T-helper 1 cell treated with Interleukin-12 subunit alpha and Interleukin-12 subunit beta and Interleukin-4 antibody, amounts not matched to agents 30 μg/mL and 1 μg/mL, for 36 hours (primary cell): ENCODE results near the gene CISTR.
A peak's percentile ranks its signal among the peaks of the same experiment; 100 is the strongest.
"Not testable (repeated sequence)": the region's sequence is repeated elsewhere in the genome, so short reads cannot be mapped to it uniquely, and the experiment has no call there.

Experiments used
- H3K27ac Mint-ChIP-seq: one replicate; pipeline ENCODE4 v1.8.0; 2021; ENCODE audit warnings: mild to moderate bottlenecking, mixed read lengths
- H3K27me3 Mint-ChIP-seq: one replicate; pipeline ENCODE4 v1.8.0; 2021; ENCODE audit warnings: low read depth, mixed read lengths
- H3K36me3 Mint-ChIP-seq: one replicate; pipeline ENCODE4 v1.8.0; 2021; ENCODE audit warnings: low read depth, mixed read lengths
- H3K4me1 Mint-ChIP-seq: one replicate; pipeline ENCODE4 v1.8.0; 2021; ENCODE audit warnings: low read depth, mixed read lengths
- H3K4me3 Mint-ChIP-seq: one replicate; pipeline ENCODE4 v1.8.0; 2021; ENCODE audit warnings: mild to moderate bottlenecking, moderate library complexity, mixed read lengths
- H3K9me3 Mint-ChIP-seq: one replicate; pipeline ENCODE4 v1.8.0; 2021; ENCODE audit warnings: mixed read lengths

The CISTR gene

GRCh38 chr12:53727310-53728041 is 24.3 kb downstream of the CISTR start, which contains the start of gene CALCOCO1:
CALCOCO1 (minus strand) TSS chr12:53727452; CDS start chr12:53725242, 2,210 bp downstream.
- no peaks in the 10 kb centered on the region for H3K9me3 Mint-ChIP-seq
- H3K27me3 Mint-ChIP-seq, result peaks cover 10% of the 10 kb centered on the region
- H3K27ac Mint-ChIP-seq, result peak within 1 kb of the TSS; percentile 94
- H3K4me3 Mint-ChIP-seq, result peak within 1 kb of the TSS; percentile 98
- H3K4me1 Mint-ChIP-seq, result peaks cover 28% of the 10 kb centered on the region
- peaks cover 15% of the 10 kb centered on the region for H3K36me3 Mint-ChIP-seq

GRCh38 chr12:53726946-53727309 is 24.9 kb downstream of the CISTR start:
- H3K4me1 Mint-ChIP-seq, result peaks cover 28% of the 10 kb centered on the region
- H3K4me3 Mint-ChIP-seq, result peak overlapping the region; percentile 98
- H3K27me3 Mint-ChIP-seq, result peaks cover 8% of the 10 kb centered on the region
- no peaks in the 10 kb centered on the region for H3K9me3 Mint-ChIP-seq
- H3K27ac Mint-ChIP-seq, result peak overlapping the region; percentile 94
- peaks cover 16% of the 10 kb centered on the region for H3K36me3 Mint-ChIP-seq

- peak overlapping the region; percentile 94 for H3K27ac Mint-ChIP-seq
- H3K36me3 Mint-ChIP-seq, result peaks cover 17% of the 10 kb centered on the region
- H3K4me1 Mint-ChIP-seq, result peaks cover 28% of the 10 kb centered on the region
- H3K4me3 Mint-ChIP-seq, result peak overlapping the region; percentile 98
- H3K27me3 Mint-ChIP-seq, result peaks cover 6% of the 10 kb centered on the region
- H3K9me3 Mint-ChIP-seq, result no peaks in the 10 kb centered on the region
Observed at GRCh38 chr12:53726341-53726740, 25.4 kb downstream of the CISTR start.

- Mint-ChIP-seq H3K4me1 (peaks cover 28% of the 10 kb centered on the region), H3K4me3 (peak overlapping the region; percentile 98), H3K27ac (no peak overlapping the region), H3K27me3 (peaks cover under 1% of the 10 kb centered on the region), H3K36me3 (peaks cover 21% of the 10 kb centered on the region), H3K9me3 (no peaks in the 10 kb centered on the region)
Observed at GRCh38 chr12:53725824-53726223, 26.0 kb downstream of the CISTR start.

GRCh38 chr12:53722450-53723041 is 29.2 kb downstream of the CISTR start:
- Mint-ChIP-seq H3K27me3 (no peaks in the 10 kb centered on the region), H3K27ac (peak overlapping the region; percentile 17), H3K4me3 (no peak overlapping the region), H3K4me1 (peaks cover 19% of the 10 kb centered on the region), H3K9me3 (no peaks in the 10 kb centered on the region), H3K36me3 (peaks cover 33% of the 10 kb centered on the region)

- Mint-ChIP-seq H3K9me3 (no peaks in the 10 kb centered on the region), H3K27ac (no peak overlapping the region), H3K27me3 (no peaks in the 10 kb centered on the region), H3K4me1 (peaks cover 7% of the 10 kb centered on the region), H3K4me3 (no peak overlapping the region), H3K36me3 (peaks cover 37% of the 10 kb centered on the region)
Observed at GRCh38 chr12:53720946-53721345, 30.8 kb downstream of the CISTR start.

DNA sequence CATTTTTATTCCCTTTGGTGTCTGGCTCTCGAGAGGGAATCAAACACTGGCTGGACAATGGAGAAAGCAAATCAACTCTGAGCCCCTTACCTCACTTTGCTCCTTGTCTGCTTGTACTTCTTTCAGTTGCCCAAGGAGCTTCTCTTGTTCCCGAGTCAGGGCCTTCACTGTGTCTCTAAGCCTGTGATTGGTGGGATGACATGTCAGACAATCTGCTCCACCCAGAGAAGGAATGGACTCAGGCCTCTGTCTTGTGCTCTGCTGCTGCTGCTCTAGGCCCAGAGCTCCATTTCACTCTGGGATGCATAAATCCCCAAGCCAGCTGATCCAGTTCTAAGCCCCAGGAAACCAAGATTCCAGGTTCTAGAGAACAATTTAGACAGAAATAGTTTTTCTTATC is 32.1 kb downstream of the CISTR start:
- H3K4me3 Mint-ChIP-seq, result no peak overlapping the region
- H3K9me3 Mint-ChIP-seq, result no peaks in the 10 kb centered on the region
- H3K4me1 Mint-ChIP-seq, result peaks cover 4% of the 10 kb centered on the region
- H3K36me3 Mint-ChIP-seq, result peaks cover 38% of the 10 kb centered on the region
- no peak overlapping the region for H3K27ac Mint-ChIP-seq
- no peaks in the 10 kb centered on the region for H3K27me3 Mint-ChIP-seq

DNA sequence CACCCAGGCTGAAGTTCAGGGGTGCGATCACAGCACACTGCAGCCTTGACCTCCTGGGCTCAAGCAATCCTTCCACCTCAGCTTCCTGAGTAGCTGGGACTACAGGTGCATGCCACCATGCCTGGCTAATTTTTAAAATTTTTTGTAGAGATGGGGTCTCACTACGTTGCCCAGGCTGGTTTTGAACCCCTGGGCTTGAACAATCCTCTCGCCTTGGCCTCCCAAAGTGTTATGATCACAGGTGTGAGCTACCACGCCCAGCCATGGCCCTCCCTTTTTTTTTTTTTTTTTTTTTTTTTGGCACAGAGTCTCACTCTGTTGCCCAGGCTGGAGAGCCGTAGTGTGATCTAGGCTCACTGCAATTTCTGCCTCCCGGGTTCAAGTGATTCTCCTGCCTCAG is 33.2 kb downstream of the CISTR start:
- H3K27me3 Mint-ChIP-seq, H3K9me3 Mint-ChIP-seq, H3K4me3 Mint-ChIP-seq, H3K27ac Mint-ChIP-seq, H3K4me1 Mint-ChIP-seq: not testable (repeated sequence)
- H3K36me3 Mint-ChIP-seq, result peaks cover 38% of the 10 kb centered on the region

- Mint-ChIP-seq H3K27ac (no peak overlapping the region), H3K27me3 (no peaks in the 10 kb centered on the region), H3K4me3 (no peak overlapping the region), H3K4me1 (no peaks in the 10 kb centered on the region), H3K36me3 (peaks cover 35% of the 10 kb centered on the region), H3K9me3 (no peaks in the 10 kb centered on the region)
Observed at GRCh38 chr12:53717319-53717718, 34.5 kb downstream of the CISTR start.

GRCh38 chr12:53714004-53714403 is 37.8 kb downstream of the CISTR start:
- no peak overlapping the region for H3K4me3 Mint-ChIP-seq
- H3K27ac Mint-ChIP-seq, result no peak overlapping the region
- peaks cover 4% of the 10 kb centered on the region for H3K27me3 Mint-ChIP-seq
- H3K36me3 Mint-ChIP-seq, result peaks cover 21% of the 10 kb centered on the region
- H3K9me3 Mint-ChIP-seq, result no peaks in the 10 kb centered on the region
- H3K4me1 Mint-ChIP-seq, result no peaks in the 10 kb centered on the region

DNA sequence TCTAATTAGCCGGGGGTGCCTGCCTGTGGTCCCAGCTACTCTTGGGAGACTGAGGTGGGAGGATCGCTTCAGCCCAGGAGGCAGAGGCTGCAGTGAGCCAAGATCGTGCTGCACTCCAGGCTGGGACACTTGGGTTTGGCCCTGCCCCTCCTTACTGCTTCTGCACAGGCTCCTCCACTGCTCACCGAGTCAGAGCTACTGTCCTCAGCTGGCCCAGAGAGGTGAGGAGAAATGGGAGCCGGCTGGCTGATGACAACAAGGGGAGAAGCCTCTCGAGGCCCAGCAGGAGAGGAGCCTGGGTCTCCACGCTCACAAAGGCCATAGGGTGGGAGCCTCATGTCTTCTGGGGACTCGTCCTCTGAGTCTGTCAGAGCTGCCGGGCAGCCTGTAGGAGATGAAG is 38.3 kb downstream of the CISTR start:
- Mint-ChIP-seq H3K4me3 (no peak overlapping the region), H3K36me3 (peaks cover 21% of the 10 kb centered on the region), H3K4me1 (no peaks in the 10 kb centered on the region), H3K9me3 (no peaks in the 10 kb centered on the region), H3K27me3 (peaks cover 9% of the 10 kb centered on the region), H3K27ac (no peak overlapping the region)

- no peaks in the 10 kb centered on the region for H3K4me1 Mint-ChIP-seq
- peaks cover 15% of the 10 kb centered on the region for H3K27me3 Mint-ChIP-seq
- peaks cover 21% of the 10 kb centered on the region for H3K36me3 Mint-ChIP-seq
- H3K27ac Mint-ChIP-seq, result no peak overlapping the region
- H3K4me3 Mint-ChIP-seq, result no peak overlapping the region
- no peaks in the 10 kb centered on the region for H3K9me3 Mint-ChIP-seq
Observed at GRCh38 chr12:53712059-53712643, 39.6 kb downstream of the CISTR start.

- H3K9me3 Mint-ChIP-seq, result no peaks in the 10 kb centered on the region
- no peak overlapping the region for H3K4me3 Mint-ChIP-seq
- peaks cover 30% of the 10 kb centered on the region for H3K27me3 Mint-ChIP-seq
- peaks cover 14% of the 10 kb centered on the region for H3K36me3 Mint-ChIP-seq
- no peak overlapping the region for H3K27ac Mint-ChIP-seq
- H3K4me1 Mint-ChIP-seq, result no peaks in the 10 kb centered on the region
Observed at GRCh38 chr12:53710091-53710490, 41.7 kb downstream of the CISTR start.

- H3K27me3 Mint-ChIP-seq, result peaks cover 32% of the 10 kb centered on the region
- H3K4me3 Mint-ChIP-seq, result no peak overlapping the region
- H3K36me3 Mint-ChIP-seq, result peaks cover 12% of the 10 kb centered on the region
- H3K4me1 Mint-ChIP-seq, result no peaks in the 10 kb centered on the region
- no peaks in the 10 kb centered on the region for H3K9me3 Mint-ChIP-seq
- no peak overlapping the region for H3K27ac Mint-ChIP-seq
Observed at GRCh38 chr12:53709671-53710070, 42.1 kb downstream of the CISTR start.

DNA sequence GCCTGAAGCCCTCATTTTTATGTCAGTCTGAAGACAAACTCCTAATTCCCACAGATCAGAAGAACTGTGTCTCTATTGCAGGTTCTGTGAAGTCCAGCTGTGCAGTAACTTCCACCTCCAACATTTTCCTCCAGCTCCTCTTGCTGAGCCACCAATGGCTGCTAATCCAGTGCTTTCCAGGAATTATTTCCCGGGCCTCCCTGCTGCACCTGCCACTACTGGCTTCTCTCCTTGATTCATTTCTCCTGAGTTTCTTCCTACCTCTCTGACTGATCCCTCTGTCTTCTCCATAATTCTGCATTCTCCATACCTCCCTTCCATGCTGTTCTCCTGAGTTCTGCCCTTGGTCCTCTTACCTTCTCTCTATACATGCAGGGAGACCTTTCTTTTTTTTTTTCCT is 45.7 kb downstream of the CISTR start:
- Mint-ChIP-seq H3K4me1 (peaks cover 2% of the 10 kb centered on the region), H3K9me3 (no peaks in the 10 kb centered on the region), H3K4me3 (no peak overlapping the region), H3K36me3 (peaks cover 1% of the 10 kb centered on the region), H3K27me3 (peaks cover 65% of the 10 kb centered on the region), H3K27ac (no peak overlapping the region)
